ENCODE data around the gene PFKP.

PFKP gene

GRCh38 chr10:3067118-3067858 lies at the start of gene PFKP:
Gene PFKP, plus strand, starts transcription at chr10:3067548. Its CDS starts 48 bp downstream, at chr10:3067596.
- peak; percentile 43 for DNase-seq (ENCODE audit: low read depth)

- DNase-seq (ENCODE audit: low read depth), result no peak
Observed at GRCh38 chr10:3018247-3018646, 49.1 kb upstream of the PFKP start.

GRCh38 chr10:3020311-3020710 lies 47.0 kb upstream of the PFKP start:
- no peak for DNase-seq (ENCODE audit: low read depth)

- DNase-seq (ENCODE audit: low read depth), result no peak
Observed at GRCh38 chr10:3020881-3021280, 46.5 kb upstream of the PFKP start.

- no peak for DNase-seq (ENCODE audit: low read depth)
Observed at GRCh38 chr10:3022027-3022426, 45.3 kb upstream of the PFKP start.

GRCh38 chr10:3023892-3024291 lies 43.5 kb upstream of the PFKP start:
- DNase-seq (ENCODE audit: low read depth), result no peak

GRCh38 chr10:3025026-3025683 lies 42.2 kb upstream of the PFKP start:
- no peak for DNase-seq (ENCODE audit: low read depth)

- DNase-seq (ENCODE audit: low read depth), result no peak
Observed at GRCh38 chr10:3027866-3028265, 39.5 kb upstream of the PFKP start.

- no peak for DNase-seq (ENCODE audit: low read depth)
Observed at GRCh38 chr10:3028441-3028840, 38.9 kb upstream of the PFKP start.

- no peak for DNase-seq (ENCODE audit: low read depth)
Observed at GRCh38 chr10:3030765-3031164, 36.6 kb upstream of the PFKP start.

- no peak for DNase-seq (ENCODE audit: low read depth)
Observed at GRCh38 chr10:3031490-3031889, 35.9 kb upstream of the PFKP start.

- no peak for DNase-seq (ENCODE audit: low read depth)
Observed at GRCh38 chr10:3033925-3034324, 33.4 kb upstream of the PFKP start.

- no peak for DNase-seq (ENCODE audit: low read depth)
Observed at GRCh38 chr10:3034616-3035015, 32.7 kb upstream of the PFKP start.

GRCh38 chr10:3036155-3037021 lies 31.0 kb upstream of the PFKP start:
- DNase-seq (ENCODE audit: low read depth), result no peak

GRCh38 chr10:3037182-3037581 lies 30.2 kb upstream of the PFKP start:
- DNase-seq (ENCODE audit: low read depth), result no peak

GRCh38 chr10:3040069-3040468 lies 27.3 kb upstream of the PFKP start:
- DNase-seq (ENCODE audit: low read depth), result no peak

GRCh38 chr10:3042589-3042988 lies 24.8 kb upstream of the PFKP start:
- no peak for DNase-seq (ENCODE audit: low read depth)

GRCh38 chr10:3043512-3044368 lies 23.6 kb upstream of the PFKP start:
- no peak for DNase-seq (ENCODE audit: low read depth)

- DNase-seq (ENCODE audit: low read depth), result no peak
Observed at GRCh38 chr10:3045471-3046209, 21.7 kb upstream of the PFKP start.

GRCh38 chr10:3046210-3046779 lies 21.1 kb upstream of the PFKP start:
- DNase-seq (ENCODE audit: low read depth), result no peak

All from activated gamma-delta T cell treated with anti-CD3 and anti-CD28 coated beads, Interleukin-2, amount 50 U/mL, for 16 hours (primary cell).